ENCODE data around the gene NLRC5. TPM values are rescaled to one million over a fixed set of nuclear protein-coding genes. Genes with fewer than 3 reads are reported as not detected.

NLRC5 gene
- total RNA-seq, 1 donor from 2014 or later = 9.8 TPM

DNA sequence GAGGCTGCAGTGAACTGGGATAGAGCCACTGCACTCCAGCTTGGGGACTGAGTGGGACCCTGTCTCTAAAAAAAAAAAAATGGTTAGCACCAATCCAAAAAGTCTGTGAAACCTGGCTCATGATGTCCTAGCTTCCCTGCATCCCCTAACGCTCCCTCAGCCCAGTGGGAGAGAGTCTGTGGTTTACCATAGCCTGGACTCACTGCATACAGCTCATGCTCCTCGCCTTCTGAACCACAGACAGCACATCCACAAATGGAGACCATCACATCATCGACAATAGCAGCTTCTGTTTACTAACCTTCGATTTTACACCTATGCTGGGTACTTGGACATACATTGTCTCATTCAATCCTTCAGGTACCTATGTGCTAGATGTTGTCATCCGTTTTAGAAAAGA lies 43.6 kb downstream of the NLRC5 start:
- DNase-seq (no peak), ATAC-seq (no peak)
- intact Hi-C loops (cut with micrococcal nuclease) = no loop called here

DNA sequence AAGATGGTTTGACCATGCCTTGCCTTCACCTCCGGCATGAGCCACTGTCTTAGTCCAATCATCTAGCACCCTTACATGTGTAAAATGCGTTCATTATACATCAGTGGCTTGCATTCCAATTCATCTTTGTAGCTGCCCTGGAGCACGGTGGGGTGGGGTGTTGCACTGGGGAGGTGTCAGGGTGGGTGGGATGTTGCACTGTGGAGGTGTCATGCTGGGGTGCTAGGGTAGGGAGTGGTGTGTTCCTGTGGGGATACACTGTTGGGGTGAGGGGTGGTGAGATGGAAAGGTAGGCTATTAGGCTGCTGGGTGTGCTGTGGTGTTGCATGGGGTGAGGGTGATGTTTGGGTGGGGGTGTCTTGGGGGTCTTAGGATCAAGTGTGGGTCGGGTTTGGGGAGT lies 47.0 kb downstream of the NLRC5 start:
- DNase-seq = no peak
- no peak for ATAC-seq
- intact Hi-C loops (cut with micrococcal nuclease) = no loop called here

DNA sequence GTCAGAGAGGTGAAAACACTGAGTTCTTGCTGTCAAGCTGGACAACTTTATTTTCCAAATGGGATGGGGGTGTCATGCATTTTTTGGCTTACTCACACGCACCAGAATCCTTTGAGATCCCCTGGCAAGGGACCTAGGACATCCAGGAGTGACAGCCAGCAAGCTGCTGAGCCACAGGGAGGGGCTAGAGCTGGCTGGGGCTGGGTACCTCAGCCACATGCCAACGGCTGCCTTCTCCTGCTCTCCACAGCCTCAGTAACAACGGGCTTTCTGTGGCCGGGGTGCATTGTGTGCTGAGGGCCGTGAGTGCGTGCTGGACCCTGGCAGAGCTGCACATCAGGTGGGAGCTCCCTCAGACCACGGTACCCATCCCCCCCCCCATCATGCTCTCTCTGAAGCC lies 47.6 kb downstream of the NLRC5 start:
- ATAC-seq = no peak
- no peak for DNase-seq
- intact Hi-C loops (cut with micrococcal nuclease) = no loop called here

DNA sequence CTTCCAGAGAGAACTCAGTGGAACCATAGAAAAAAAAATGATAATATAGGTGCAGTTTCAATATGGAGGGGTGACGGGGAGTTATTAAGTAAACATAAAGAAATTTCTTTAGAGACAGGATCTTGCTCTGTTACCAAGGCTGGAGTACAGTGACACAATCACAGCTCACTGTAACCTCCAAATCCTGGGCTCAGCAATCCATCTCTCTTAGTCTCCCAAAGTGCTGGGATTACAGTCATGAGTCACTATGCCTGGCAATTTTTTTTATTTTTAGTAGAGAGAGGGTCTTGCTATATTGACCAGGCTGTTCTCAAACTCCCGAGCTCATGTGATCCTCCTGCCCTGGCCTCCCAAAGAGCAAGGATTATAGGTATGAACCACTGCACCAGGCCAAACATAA lies 48.8 kb downstream of the NLRC5 start:
- DNase-seq (no peak), ATAC-seq (no peak)
- intact Hi-C loops (cut with micrococcal nuclease) = no loop called here

DNA sequence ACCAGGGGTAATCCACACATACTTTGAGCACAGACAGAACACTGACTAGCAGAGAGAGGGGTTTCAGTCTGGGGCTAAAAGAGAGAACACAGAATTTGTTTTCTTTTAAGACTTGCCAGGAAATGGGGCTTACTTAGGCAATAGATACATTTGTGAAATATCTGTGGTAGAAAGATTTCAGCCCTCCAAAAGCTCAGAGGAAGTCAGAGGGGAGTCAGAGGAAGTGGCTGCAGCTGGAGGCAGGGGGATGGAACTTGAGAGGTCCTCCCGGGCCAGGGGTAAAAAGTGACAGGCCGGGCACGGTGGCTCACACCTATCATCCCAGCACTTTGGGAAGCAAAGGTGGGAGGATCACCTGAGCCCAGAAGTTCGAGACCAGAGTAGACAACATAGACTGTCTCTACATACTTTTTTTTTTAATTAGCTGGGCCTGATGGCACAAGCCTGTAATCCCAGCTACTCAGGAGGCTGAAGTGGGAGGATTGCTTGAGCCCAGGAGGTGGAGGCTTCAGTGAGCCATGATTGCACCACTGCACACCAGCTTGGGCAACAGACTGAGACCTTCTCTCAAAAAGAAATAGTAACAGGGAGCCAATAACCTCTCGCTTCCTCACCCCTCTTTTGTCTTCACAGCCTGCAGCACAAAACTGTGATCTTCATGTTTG lies 49.9 kb downstream of the NLRC5 start:
- ATAC-seq (peak; percentile 46), DNase-seq (no peak)
- intact Hi-C loops (cut with micrococcal nuclease) = no loop called here

DNA sequence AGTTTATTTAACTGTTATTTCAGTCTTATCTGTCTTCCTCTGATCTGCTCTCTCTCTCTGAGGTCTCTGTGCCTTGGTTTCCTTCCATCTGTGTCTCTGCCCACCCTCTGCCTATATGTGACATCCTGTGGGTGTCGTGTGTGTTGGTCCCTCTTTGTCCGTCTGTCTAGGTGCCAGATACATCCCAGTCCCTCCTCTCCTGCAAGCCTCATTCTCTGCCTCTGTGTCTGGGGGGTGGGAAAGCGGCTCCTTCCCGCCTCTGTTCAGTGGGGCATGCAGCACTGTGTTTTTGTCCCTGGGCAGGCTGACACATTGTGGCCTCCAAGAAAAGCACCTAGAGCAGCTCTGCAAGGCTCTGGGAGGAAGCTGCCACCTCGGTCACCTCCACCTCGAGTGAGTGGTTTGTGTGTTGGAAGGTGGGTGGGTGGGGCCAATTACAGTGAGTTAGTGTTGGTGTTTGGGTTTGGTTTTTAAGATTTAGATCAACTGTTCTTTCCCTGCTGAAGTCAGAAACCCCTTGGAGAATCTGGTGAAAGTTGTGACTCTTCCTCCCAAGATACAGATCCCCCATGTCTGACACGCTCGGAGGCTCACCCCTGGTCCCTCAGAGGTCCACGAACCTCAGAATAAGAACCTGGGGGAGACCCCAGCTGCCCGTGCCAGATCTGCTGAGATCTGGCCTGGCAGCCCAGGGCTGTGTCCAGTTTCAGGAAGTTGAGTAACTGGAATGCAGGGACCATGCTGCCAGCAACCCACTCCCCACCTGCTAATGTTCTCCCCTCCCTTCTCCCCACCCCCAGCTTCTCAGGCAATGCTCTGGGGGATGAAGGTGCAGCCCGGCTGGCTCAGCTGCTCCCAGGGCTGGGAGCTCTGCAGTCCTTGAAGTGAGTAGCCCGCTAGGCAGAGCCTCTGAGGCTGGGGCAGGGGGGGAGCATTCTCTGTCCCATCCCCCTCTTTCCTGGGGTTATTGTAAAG lies 52.1 kb downstream of the NLRC5 start:
- intact Hi-C loops (cut with micrococcal nuclease) = loop anchor here (10.0 kb wide), 2 partner anchors 77 to 177 kb away; partner anchors contain the start of genes CETP and SLC12A3
- ATAC-seq (no peak), DNase-seq (no peak)

DNA sequence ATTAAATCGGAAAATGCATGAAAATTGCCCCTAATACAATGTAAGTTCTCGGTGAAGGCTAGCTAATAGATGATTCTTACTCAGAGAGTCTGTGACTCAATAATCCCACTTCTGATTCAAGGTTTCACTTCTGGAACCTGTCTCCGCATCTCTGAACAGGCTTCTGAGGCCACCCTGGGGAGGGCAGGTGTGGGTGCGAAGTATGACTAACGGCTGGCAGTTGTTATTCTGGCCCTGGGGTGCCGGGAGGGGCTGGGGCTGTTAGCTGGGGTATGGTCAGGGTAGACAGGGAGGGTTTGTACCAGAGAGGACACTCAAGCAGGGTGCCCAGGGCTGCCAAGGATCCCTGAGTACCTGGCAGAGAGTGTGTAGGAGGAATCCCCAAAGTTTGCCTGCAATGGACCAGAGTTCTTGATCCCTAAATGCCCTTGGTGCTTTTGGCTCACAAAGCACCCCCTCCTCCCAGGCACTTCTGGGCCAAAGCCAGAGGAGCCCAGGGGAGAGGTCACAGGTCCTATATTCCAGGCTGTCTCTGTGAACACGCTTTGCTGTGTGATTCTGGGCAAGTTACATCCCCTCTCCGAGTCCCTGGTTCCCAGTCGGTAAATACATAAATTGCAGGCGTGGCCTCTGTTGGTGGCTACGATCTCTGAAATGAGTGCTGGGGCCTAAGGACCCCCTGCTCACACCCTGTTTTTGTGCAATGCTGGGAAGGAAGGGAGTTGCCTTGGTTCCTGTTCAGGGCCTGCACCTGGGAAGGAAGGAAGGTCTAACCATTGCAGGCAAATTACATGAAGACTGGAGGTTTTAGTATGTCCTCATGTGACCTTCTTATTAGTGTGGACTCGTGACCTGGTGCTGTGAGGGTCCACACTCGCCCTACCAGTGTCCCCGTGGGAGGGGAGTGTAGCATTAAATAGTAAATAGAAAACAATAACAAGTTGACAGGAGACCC lies 53.1 kb downstream of the NLRC5 start:
- DNase-seq = no peak
- intact Hi-C loops (cut with micrococcal nuclease) = loop anchor here (10.0 kb wide), 2 partner anchors 78 to 178 kb away; partner anchors contain the start of genes CETP and SLC12A3
- ATAC-seq = no peak

DNA sequence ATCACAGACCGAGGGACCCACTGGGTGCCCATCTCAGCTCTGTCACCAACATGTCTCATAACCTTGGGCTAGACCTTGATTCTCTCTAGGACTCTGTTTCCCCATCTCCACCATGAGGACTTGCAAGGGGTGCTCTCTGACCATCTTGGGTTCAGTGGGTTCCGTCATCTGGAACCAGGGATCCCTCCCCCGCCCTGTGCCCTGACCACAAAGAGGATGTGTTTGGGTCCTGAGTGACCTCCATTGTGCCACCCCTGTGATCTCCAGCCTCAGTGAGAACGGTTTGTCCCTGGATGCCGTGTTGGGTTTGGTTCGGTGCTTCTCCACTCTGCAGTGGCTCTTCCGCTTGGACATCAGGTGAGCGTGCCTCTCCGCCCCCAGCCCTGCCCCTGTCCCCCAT lies 53.9 kb downstream of the NLRC5 start:
- intact Hi-C loops (cut with micrococcal nuclease) = loop anchor here (10.0 kb wide), 2 partner anchors 78 to 178 kb away; partner anchors contain the start of genes CETP and SLC12A3
- ATAC-seq = no peak
- DNase-seq = no peak

DNA sequence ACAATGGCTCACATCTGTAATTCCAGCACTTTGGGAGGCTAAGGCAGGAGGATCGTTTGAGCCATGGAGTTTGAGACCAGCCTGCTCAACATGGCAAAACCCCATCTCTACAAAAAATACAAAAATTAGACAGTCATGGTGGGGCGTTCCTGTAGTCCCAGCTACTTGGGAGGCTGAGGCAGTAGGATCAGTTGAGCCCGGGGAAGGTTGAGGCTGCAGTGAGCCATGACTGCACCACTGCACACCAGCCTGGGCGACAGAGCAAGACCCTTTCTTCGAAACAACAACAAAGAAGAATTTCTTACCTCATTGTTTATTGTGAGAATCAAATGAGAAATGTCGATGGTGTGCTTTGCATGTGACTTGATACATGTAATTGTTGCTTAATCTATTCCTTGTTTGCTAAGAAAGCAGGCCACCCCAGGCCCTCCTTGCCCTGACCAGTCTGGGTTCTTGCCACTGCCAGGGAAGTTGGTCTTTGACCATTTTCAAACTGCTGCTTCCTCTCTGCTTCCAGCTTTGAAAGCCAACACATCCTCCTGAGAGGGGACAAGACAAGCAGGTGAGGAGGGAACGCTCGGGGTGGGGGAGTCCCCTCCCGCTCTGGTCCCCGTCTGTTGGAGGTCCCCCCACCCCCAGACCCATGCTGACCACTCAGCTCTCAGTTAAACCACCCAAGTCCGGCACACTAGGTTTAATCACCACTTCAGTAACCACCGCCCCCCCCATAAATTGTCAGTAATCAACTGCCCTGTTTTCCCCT lies 55.8 kb downstream of the NLRC5 start:
- intact Hi-C loops (cut with micrococcal nuclease) = loop anchor here (10.0 kb wide), 2 partner anchors 80 to 180 kb away; partner anchors contain the start of genes CETP and SLC12A3
- ATAC-seq (no peak), DNase-seq (no peak)

DNA sequence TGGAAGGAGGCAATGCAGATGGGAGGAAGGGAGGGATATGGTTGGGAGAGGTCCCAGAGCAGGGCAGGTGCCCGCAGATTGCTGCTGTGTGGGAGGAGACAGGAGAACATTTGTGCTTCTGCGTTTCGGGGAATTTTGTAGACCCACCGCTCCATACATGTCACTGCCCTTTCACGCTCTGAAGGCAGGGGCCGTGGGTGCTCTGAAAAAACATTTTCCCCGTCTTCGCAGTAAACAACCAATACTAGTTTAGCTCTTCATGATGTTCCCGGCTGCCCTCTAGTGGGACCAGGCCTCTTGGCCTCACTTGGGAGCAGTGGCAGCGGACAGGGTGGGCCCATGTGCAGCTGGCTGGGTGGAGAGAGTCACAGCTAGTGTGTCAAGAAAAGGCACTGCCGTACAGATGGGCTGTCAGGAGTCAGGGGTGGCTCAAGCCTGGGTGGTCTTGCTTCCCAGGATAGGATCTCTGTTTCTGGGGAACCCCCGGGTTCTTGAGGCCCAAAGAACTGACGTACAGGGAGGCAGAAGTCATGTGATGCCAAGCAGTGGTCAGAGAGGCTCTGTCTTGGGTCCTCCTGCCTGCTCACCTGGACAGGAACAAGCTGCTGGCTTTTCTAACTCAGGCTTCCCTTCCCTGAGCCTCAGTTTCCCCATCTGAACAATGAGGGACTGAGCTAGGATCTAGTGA lies 56.5 kb downstream of the NLRC5 start:
- intact Hi-C loops (cut with micrococcal nuclease) = loop anchor here (10.0 kb wide), 2 partner anchors 81 to 181 kb away; partner anchors contain the start of genes CETP and SLC12A3
- peak; percentile 81 for DNase-seq
- peak; percentile 87 for ATAC-seq

DNA sequence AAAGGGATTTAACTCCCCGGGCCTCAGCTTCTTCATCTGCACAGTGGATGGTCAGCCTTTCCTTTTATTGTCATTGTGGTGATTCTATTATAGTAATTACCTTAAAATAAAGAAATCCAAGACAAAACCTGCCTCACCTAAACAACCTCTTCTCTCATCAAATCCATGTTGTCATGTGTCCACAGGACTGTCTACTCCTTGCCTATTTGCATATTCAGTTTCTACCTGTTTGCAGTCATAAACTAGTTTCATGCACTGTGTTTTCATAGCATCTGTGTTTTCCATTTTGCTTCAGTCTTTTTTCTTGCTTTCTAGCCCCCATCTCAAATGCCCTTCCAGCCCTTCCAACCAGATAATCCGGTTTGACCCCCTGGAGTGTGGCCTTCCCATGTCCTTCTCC lies 58.7 kb downstream of the NLRC5 start:
- no peak for ATAC-seq
- no peak for DNase-seq
- intact Hi-C loops (cut with micrococcal nuclease) = loop anchor here (10.0 kb wide), 2 partner anchors 83 to 183 kb away; partner anchors contain the start of genes CETP and SLC12A3

DNA sequence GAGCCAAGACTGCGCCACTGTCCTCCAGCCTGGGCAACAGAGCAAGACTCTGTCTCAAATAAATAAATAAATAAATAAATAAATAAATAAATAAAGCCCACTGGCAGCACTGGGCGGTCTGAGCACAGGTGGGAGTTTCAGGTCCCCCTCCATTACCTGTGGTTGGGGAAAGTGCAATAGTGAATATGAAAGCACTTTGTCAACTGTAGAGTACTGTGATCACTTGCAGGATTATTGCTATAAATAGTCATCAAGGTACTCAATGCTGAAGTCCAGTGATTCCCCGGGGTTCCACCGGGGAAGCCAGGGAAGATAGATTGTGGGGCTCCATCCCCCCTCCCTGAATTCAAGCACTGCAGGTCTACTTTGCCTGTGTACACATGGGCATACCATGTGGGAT lies 60.3 kb downstream of the NLRC5 start:
- DNase-seq (no peak), ATAC-seq (no peak)
- intact Hi-C loops (cut with micrococcal nuclease) = loop anchor here (10.0 kb wide), 2 partner anchors 85 to 185 kb away; partner anchors contain the start of genes CETP and SLC12A3

DNA sequence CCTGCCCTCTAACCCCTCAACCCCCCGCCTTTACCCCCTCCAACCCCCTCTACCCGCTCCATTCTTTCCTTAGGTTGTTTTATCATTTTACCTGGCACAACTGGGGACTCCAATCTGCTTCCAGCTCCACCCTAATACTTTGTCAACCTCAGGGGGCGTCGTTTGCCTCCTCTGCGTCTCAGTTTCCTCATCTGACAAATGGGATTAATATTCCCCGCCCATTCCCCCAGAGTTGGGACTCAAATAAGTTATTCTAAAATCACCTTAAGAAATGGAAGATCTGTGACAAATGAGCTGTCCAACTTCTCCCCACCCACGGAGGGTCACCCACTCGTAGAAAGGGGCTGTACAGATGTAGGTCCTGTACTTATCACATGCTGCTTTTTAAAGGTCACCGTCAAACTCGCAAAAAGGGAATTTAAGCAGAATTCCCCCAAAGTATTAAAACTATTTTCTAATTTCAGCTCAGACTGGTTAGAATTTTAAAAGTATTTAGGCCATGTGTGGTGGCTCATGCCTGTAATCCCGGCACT lies 62.4 kb downstream of the NLRC5 start:
- intact Hi-C loops (cut with micrococcal nuclease) = no loop called here
- ATAC-seq (no peak), DNase-seq (no peak)

DNA sequence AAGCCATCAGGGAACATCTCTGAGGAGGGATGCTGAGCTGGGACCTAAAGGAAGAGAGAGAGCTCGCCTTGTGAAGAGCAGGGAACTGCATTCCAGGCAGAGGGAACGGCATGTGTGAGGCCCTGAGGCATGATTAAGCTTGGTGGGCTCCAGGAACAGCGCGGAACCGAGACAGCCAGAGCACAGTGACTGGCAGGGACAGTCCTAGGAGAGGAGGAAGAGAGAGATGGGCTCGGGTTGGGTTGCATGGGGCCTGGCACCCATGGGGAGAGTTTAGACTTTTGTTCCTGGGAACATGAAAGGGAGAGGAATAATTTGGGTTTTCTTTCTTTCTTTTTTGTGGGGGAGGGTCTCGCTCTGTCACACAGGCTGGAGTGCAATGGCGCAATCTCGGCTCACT lies 63.8 kb downstream of the NLRC5 start:
- ATAC-seq (no peak), DNase-seq (no peak)
- intact Hi-C loops (cut with micrococcal nuclease) = no loop called here

DNA sequence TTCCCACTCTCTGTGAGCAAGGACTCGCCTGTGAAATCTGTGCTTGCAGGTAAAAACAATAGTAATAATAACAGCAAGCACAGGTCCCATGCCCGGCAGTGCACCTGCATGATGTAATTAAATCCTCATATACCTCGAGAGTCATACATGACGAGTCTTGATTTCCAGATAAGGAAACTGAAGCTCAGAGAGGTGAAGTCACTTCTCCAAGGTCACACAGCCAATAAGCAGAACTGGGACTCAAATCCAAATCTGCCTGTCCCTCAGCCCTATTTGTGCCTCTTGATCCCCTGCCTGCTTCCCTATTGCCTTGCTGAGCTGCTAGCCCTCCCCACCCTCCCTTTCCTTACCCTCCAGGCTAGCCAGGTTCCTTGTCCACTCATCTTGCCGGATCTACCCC lies 65.0 kb downstream of the NLRC5 start:
- ATAC-seq (no peak), DNase-seq (no peak)
- intact Hi-C loops (cut with micrococcal nuclease) = no loop called here

DNA sequence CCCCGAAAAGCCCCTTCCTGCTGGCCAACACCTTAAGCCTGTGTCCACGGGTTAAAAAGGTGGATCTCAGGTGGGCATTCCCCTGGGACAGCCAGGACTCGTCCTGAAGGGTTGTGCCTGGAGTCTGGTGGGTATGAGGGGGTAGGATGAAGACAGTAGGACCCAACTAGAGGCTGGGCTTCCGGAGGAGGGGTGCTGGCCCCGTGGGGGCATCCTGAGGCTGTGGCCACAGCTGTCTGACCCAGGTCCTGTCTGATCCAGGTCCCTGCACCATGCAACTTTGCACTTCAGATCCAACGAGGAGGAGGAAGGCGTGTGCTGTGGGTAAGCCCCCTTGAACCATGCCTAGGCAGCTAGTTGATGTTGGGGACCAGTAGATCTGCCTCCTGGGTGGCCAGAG lies 65.4 kb downstream of the NLRC5 start:
- ATAC-seq (no peak), DNase-seq (no peak)
- intact Hi-C loops (cut with micrococcal nuclease) = no loop called here

DNA sequence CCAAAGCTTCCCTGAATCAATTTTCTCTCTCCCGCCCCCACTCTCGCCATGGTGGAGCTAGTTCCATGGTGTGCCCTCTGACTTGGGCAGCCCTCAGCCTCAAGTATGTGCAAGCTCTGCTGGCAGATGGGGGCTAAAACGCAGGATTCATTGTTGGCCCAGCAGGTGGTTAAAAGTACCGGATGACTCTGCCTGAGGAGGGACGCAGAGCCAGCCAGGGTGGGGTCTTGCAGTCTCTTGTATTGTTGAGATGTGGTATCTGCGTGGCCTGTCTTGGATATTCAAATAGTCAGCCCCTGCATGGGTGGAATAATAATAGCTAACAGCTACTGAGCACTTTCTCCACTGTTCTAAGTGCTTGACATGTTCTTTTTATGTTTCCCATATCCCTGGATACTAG lies 66.3 kb downstream of the NLRC5 start:
- no peak for ATAC-seq
- intact Hi-C loops (cut with micrococcal nuclease) = no loop called here
- DNase-seq = no peak
